Activated CD4-positive, alpha-beta T cell treated with anti-CD3 and anti-CD28 coated beads, Interleukin-2, amount 50 U/mL, for 16 hours (primary cell): Measurements from ENCODE around the gene NREP.
"Not testable (repeated sequence)": the region's sequence is repeated elsewhere in the genome, so short reads cannot be mapped to it uniquely, and the experiment has no call there.

Source experiments
- DNase-seq: peaks from one replicate; pipeline ENCODE4 v3.0.0-alpha.2; 2020

The NREP gene

GRCh38 chr5:111735583-111736270 lies 21.3 kb downstream of the NREP start:
- no peak for DNase-seq

GRCh38 chr5:111734597-111734996 lies 22.4 kb downstream of the NREP start:
- DNase-seq, result no peak

GRCh38 chr5:111734013-111734412 lies 23.0 kb downstream of the NREP start:
- DNase-seq, result no peak

- DNase-seq, result no peak
Measured at GRCh38 chr5:111733571-111733970, 23.4 kb downstream of the NREP start.

GRCh38 chr5:111731638-111732037 lies 25.4 kb downstream of the NREP start:
- no peak for DNase-seq

GRCh38 chr5:111730659-111731382 lies 26.2 kb downstream of the NREP start:
- no peak for DNase-seq

- no peak for DNase-seq
Measured at GRCh38 chr5:111728941-111729340, 28.1 kb downstream of the NREP start.

GRCh38 chr5:111726986-111727385 lies 30.0 kb downstream of the NREP start:
- no peak for DNase-seq

GRCh38 chr5:111722140-111722539 lies 34.9 kb downstream of the NREP start:
- no peak for DNase-seq

GRCh38 chr5:111720333-111720890 lies 36.6 kb downstream of the NREP start:
- DNase-seq, result no peak

GRCh38 chr5:111719773-111720172 lies 37.2 kb downstream of the NREP start:
- DNase-seq, result no peak

GRCh38 chr5:111716789-111717188 lies 40.2 kb downstream of the NREP start:
- not testable (repeated sequence) for DNase-seq

- no peak for DNase-seq
Measured at GRCh38 chr5:111707630-111708164, 49.3 kb downstream of the NREP start.

GRCh38 chr5:111706345-111706744 lies 50.6 kb downstream of the NREP start:
- no peak for DNase-seq

GRCh38 chr5:111704452-111705085 lies 52.4 kb downstream of the NREP start:
- no peak for DNase-seq

GRCh38 chr5:111703662-111704061 lies 53.3 kb downstream of the NREP start:
- peak; percentile 3 for DNase-seq

GRCh38 chr5:111699976-111700375 lies 57.0 kb downstream of the NREP start:
- no peak for DNase-seq

GRCh38 chr5:111699324-111699723 lies 57.7 kb downstream of the NREP start:
- no peak for DNase-seq

- DNase-seq, result no peak
Measured at GRCh38 chr5:111697881-111698757, 58.9 kb downstream of the NREP start.

- DNase-seq, result no peak
Measured at GRCh38 chr5:111697215-111697614, 59.8 kb downstream of the NREP start.

GRCh38 chr5:111695991-111696390 lies 61.0 kb downstream of the NREP start:
- no peak for DNase-seq

- no peak for DNase-seq
Measured at GRCh38 chr5:111694133-111694532, 62.9 kb downstream of the NREP start.
